Measurements from ENCODE around the gene SLC39A8.
"Not testable (repeated sequence)": the region's sequence is repeated elsewhere in the genome, so short reads cannot be mapped to it uniquely, and the experiment has no call there.

SLC39A8 gene

DNA sequence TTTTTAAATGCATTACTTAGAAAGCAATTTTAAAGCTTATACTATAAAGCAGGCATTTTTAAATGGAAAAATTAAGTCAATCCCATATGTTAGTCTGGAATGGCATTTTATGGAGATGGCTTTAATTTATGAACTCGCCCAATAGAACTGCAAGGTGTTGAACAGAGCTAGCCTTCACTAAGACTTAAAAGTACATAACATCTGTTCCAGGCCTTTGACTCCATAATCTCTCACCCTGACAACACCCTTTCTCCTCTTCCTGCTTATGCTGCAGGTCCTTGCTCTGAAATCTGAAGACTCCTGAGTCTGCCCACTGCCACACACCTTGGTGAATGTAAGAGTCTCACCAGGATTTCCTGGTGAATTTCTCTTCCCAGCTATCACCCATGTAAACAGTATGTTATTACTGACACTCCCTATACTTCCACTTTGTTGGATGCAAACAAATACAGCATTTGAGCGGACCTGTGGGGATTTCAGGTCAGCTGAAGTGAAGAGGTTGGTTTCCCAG, 17.7 kb upstream of the SLC39A8 start:
- no peak for DNase-seq (ENCODE audit: low read depth)
- TF ChIP-seq CTCF (conservative IDR thresholded peaks at IDR 0.05; ENCODE audit: low read depth, low read length): no peak
- no peak overlapping the region for H3K4me3 ChIP-seq (ENCODE audit: low read length)

GRCh38 chr4:102358128-102358527, 12.8 kb upstream of the SLC39A8 start:
- no peak for DNase-seq (ENCODE audit: low read depth)
- TF ChIP-seq CTCF (conservative IDR thresholded peaks at IDR 0.05; ENCODE audit: low read depth, low read length): no peak
- H3K4me3 ChIP-seq (ENCODE audit: low read length): no peak overlapping the region

DNA sequence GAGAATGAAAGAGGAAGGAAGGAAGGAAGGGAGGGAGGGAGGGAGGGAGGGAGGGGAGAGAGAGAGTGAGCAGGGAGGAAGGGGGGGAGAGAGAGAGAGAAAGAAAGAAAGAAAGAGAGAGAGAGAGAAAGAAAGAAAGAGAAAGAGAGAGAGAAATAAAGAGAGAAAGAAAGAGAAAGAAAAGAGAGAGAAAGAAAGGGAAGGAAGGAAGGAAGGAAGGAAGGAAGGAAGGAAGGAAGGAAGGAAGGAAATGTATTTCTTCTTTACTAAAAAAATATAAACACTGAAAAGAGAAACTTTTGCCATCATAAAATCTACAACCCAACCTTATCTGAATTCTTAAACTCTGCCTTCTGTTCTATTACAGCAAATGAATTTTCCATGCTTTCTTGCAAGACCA, 12.4 kb upstream of the SLC39A8 start:
- DNase-seq (ENCODE audit: low read depth); H3K4me3 ChIP-seq (ENCODE audit: low read length): not testable (repeated sequence)

GRCh38 chr4:102356562-102357202, 11.4 kb upstream of the SLC39A8 start:
- no peak overlapping the region for H3K4me3 ChIP-seq (ENCODE audit: low read length)
- DNase-seq (ENCODE audit: low read depth): no peak
- no peak for TF ChIP-seq CTCF (conservative IDR thresholded peaks at IDR 0.05; ENCODE audit: low read depth, low read length)

- DNase-seq (ENCODE audit: low read depth): no peak
- TF ChIP-seq CTCF (conservative IDR thresholded peaks at IDR 0.05; ENCODE audit: low read depth, low read length): no peak
- no peak overlapping the region for H3K4me3 ChIP-seq (ENCODE audit: low read length)
Measured at GRCh38 chr4:102355748-102356147, 10.5 kb upstream of the SLC39A8 start.

GRCh38 chr4:102354671-102355454, 9.6 kb upstream of the SLC39A8 start:
- no peak for DNase-seq (ENCODE audit: low read depth)
- H3K4me3 ChIP-seq (ENCODE audit: low read length): no peak overlapping the region
- TF ChIP-seq CTCF (conservative IDR thresholded peaks at IDR 0.05; ENCODE audit: low read depth, low read length): no peak

GRCh38 chr4:102352781-102353180, 7.5 kb upstream of the SLC39A8 start:
- H3K4me3 ChIP-seq (ENCODE audit: low read length): no peak overlapping the region
- DNase-seq (ENCODE audit: low read depth): peak; percentile 9
- no peak for TF ChIP-seq CTCF (conservative IDR thresholded peaks at IDR 0.05; ENCODE audit: low read depth, low read length)

Data from retinal pigment epithelial cell (primary cell).